ENCODE measurements around the gene TINAGL1. TPM values are rescaled to one million over a fixed set of nuclear protein-coding genes. Genes with fewer than 3 reads are reported as not detected.

TINAGL1 gene
- total RNA-seq, 1 experiment from 2014 or later: 2.9 TPM

DNA sequence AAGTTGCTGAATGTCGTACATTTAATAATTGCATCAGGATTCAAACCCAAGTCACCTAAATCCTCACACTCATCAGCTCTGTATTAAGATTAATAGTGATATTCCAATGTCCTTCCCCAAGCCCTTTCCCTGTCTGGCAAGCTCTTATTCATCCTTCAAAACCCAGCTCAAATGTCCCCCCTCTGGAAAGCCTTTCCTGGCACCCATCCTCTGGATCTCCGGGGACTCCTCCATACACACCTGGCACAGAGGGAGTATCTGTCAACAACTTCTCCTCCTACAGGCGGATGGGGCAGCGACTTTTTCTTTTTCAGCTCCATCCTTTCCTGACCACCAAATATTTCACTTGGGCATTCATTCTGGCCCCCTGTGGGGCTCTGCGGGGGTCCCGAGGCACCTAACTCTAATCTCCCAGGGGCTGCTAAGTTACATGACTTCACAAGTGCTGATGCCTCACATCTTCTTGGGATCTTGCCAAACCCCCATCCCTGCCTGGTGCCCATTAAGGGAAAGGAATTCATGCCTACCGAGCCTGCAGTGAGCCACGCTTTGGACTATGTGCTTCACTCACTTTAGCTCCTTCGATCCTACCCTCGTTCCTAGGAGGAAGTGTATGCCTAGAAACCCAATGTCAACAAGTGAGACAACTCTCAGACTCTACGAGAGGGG lies 15.2 kb downstream of the TINAGL1 start:
- TF ChIP-seq, protein P1, sequence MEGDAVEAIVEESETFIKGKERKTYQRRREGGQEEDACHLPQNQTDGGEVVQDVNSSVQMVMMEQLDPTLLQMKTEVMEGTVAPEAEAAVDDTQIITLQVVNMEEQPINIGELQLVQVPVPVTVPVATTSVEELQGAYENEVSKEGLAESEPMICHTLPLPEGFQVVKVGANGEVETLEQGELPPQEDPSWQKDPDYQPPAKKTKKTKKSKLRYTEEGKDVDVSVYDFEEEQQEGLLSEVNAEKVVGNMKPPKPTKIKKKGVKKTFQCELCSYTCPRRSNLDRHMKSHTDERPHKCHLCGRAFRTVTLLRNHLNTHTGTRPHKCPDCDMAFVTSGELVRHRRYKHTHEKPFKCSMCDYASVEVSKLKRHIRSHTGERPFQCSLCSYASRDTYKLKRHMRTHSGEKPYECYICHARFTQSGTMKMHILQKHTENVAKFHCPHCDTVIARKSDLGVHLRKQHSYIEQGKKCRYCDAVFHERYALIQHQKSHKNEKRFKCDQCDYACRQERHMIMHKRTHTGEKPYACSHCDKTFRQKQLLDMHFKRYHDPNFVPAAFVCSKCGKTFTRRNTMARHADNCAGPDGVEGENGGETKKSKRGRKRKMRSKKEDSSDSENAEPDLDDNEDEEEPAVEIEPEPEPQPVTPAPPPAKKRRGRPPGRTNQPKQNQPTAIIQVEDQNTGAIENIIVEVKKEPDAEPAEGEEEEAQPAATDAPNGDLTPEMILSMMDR (IDR thresholded peaks at IDR 0.05; ENCODE audit: unreplicated experiment): no peak
- intact Hi-C loops (cut with micrococcal nuclease): loop anchor here (5.0 kb wide), 1 partner anchor 129 kb away; no protein-coding TSS in a partner anchor
- H3K27me3 Mint-ChIP-seq (ENCODE audit: insufficient read depth, unreplicated experiment): peaks cover 9% of the 10 kb centered on the region
- ChIA-PET CTCF (interaction anchor here (0.7 to 3.5 kb wide), 8 partner anchors 10 to 83 kb away, joined by 3 to 36 read pairs (median 6); partner anchors contain the start of gene TINAGL1), POLR2A (interaction anchor here (0.8 to 1.1 kb wide), 4 partner anchors 15 to 53 kb away, joined by 3 read pairs; partner anchors contain the start of gene PEF1)
- H3K4me3 Mint-ChIP-seq (ENCODE audit: unreplicated experiment): no peak overlapping the region
- no TSS peak for BruUV-seq (replicated peaks)
- H3K4me1 Mint-ChIP-seq (ENCODE audit: insufficient read depth, unreplicated experiment): peaks cover 11% of the 10 kb centered on the region
- H3K36me3 Mint-ChIP-seq (ENCODE audit: insufficient read depth, unreplicated experiment): no peaks in the 10 kb centered on the region
- peak; percentile 70 for DNase-seq (ENCODE audit: unreplicated experiment)
- H3K9me3 Mint-ChIP-seq (ENCODE audit: unreplicated experiment): no peaks in the 10 kb centered on the region
- H3K27ac Mint-ChIP-seq (ENCODE audit: low read depth, unreplicated experiment): peak overlapping the region; percentile 2

DNA sequence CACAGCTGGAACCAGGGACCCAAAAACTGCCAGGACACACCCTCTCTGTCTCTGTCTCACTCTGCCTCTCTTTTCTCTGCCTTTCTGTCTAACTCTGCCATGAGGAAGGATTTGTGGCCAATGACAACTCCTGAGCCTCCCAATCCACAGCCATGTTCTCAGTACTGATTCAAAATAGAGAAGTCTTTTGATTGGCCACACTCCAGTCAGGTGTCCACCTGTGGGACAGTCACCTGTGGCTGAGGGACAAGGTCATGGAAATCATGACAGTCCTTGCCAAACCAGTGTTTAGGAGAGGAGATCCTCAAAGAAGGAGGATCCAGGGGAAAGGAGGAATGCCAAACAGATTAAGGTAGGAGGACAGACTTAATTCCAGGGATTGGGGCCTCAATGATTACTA lies 15.8 kb downstream of the TINAGL1 start:
- no peaks in the 10 kb centered on the region for H3K36me3 Mint-ChIP-seq (ENCODE audit: insufficient read depth, unreplicated experiment)
- no peak for DNase-seq (ENCODE audit: unreplicated experiment)
- H3K4me3 Mint-ChIP-seq (ENCODE audit: unreplicated experiment): no peak overlapping the region
- no peaks in the 10 kb centered on the region for H3K9me3 Mint-ChIP-seq (ENCODE audit: unreplicated experiment)
- ChIA-PET POLR2A (interaction anchor here (1.1 kb wide), 1 partner anchor 53 kb away, joined by 3 read pairs; the partner anchor contains the start of gene PEF1), CTCF (interaction anchor here (1.0 to 3.5 kb wide), 9 partner anchors 11 to 405 kb away, joined by 3 to 36 read pairs (median 6); partner anchors contain the start of gene TINAGL1)
- H3K27me3 Mint-ChIP-seq (ENCODE audit: insufficient read depth, unreplicated experiment): peaks cover 10% of the 10 kb centered on the region
- peak overlapping the region; percentile 2 for H3K27ac Mint-ChIP-seq (ENCODE audit: low read depth, unreplicated experiment)
- intact Hi-C loops (cut with micrococcal nuclease): loop anchor here (5.0 kb wide), 1 partner anchor 130 kb away; no protein-coding TSS in a partner anchor
- BruUV-seq (replicated peaks): no TSS peak
- TF ChIP-seq, protein P1 (IDR thresholded peaks at IDR 0.05; ENCODE audit: unreplicated experiment): no peak
- H3K4me1 Mint-ChIP-seq (ENCODE audit: insufficient read depth, unreplicated experiment): peaks cover 11% of the 10 kb centered on the region

DNA sequence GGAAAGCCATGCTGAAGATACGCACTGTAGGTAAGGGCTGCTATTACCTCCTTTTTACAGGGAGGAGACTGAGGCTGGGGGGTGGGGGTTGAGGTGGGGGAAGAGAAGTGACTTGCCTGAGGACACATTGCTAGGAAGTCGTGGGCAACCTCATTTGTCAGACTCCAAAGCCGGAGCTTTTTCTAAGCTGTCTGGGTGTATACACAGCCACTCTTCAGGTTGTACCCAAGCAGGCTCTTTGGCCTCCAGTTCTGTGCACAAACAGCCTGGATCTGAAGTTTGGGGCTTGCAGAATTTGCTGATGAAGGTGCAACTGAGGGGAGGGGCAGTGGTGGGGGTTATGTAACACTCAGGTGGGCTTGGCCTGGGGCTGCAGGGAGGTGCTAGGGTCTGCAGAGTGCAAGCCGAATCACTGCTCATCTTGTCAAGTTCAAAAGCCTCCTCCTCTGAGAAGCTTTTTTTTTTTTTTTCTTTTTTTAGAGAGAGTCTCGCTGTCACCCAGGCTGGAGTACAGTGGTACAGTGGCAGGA lies 16.9 kb downstream of the TINAGL1 start:
- BruUV-seq (replicated peaks): no TSS peak
- no peak for DNase-seq (ENCODE audit: unreplicated experiment)
- CTCF ChIA-PET: interaction anchor here (0.7 to 3.5 kb wide), 19 partner anchors 9 to 406 kb away, joined by 3 to 36 read pairs (median 5); partner anchors contain the start of gene TINAGL1
- TF ChIP-seq, protein P1 (IDR thresholded peaks at IDR 0.05; ENCODE audit: unreplicated experiment): no peak
- POLR2A ChIA-PET: interaction anchor here (1.5 kb wide), 1 partner anchor 20 kb away, joined by 3 read pairs; no protein-coding TSS in a partner anchor
- Mint-ChIP-seq H3K27me3 (ENCODE audit: insufficient read depth, unreplicated experiment) (peaks cover 10% of the 10 kb centered on the region), H3K4me3 (ENCODE audit: unreplicated experiment) (no peak overlapping the region), H3K27ac (ENCODE audit: low read depth, unreplicated experiment) (no peak overlapping the region), H3K4me1 (ENCODE audit: insufficient read depth, unreplicated experiment) (peaks cover 11% of the 10 kb centered on the region), H3K36me3 (ENCODE audit: insufficient read depth, unreplicated experiment) (no peaks in the 10 kb centered on the region), H3K9me3 (ENCODE audit: unreplicated experiment) (no peaks in the 10 kb centered on the region)
- intact Hi-C loops (cut with micrococcal nuclease): loop anchor here (5.0 kb wide), 1 partner anchor 131 kb away; no protein-coding TSS in a partner anchor
